K562 (cell line): ENCODE measurements around the gene ATXN7L1. TPM values are rescaled to one million over a fixed set of nuclear protein-coding genes. Genes with fewer than 3 reads are reported as not detected.
A peak's percentile ranks its signal among the peaks of the same experiment; 100 is the strongest.

Experiments used
- ATAC-seq: fragments of 200-7000 bp; cut with Tn5 transposase; 3 replicates; pipeline ENCODE4 v1.9.1; 2020; ENCODE audit warnings: moderate library complexity
- BruUV-seq: library from RNA; stranded (reverse); fragments of 400-500 nt; replicated peaks from 2 replicates; lab custom pipeline; 2021; lab: Mats Ljungman, UMichigan
- CTCF ChIA-PET: fragments of 300-600 bp; formaldehyde crosslinking; extraction: SDS; loops from one replicate; lab custom pipeline; 2021; ENCODE audit warnings: low intra/inter-chr PET ratio; lab: Yijun Ruan, JAX
- POLR2A ChIA-PET: fragments of 300-600, 350-650 bp; sonication (Branson Sonifier 250); formaldehyde crosslinking; extraction: SDS; loops from one replicate; lab custom pipeline; 2021; ENCODE audit warnings: antibody characterized with exemption, inconsistent platforms; lab: Yijun Ruan, JAX
- DNase-seq, 4 experiments: peaks; one replicate each; pipeline versions ENCODE4 v3.0.0 to v3.0.0-alpha.2; 2011 to 2018; ENCODE audit warnings: low spot score in 3 of 4, mixed read lengths in 3 of 4; ENCODE audit errors: extremely low read depth in 1 of 4
- FAIRE-seq: peaks from 2 replicates; lab custom pipeline; 2011; peaks lifted over from hg19 to GRCh38; lab: Jason Lieb, UNC
- H2AFZ ChIP-seq: 2 replicates; pipeline ENCODE4 v1.6.0; 2011; ENCODE audit warnings: low read depth, low read length, control low read depth, inconsistent platforms
- H3K27ac ChIP-seq: fragments of 200-600 bp; 3 replicates; pipeline ENCODE4 v1.8.0; 2011; ENCODE audit warnings: low read depth, mild to moderate bottlenecking, control low read depth, inconsistent platforms, low read length, moderate library complexity, mixed read lengths; ENCODE audit errors: extremely low read depth
- H3K27me3 ChIP-seq, 2 experiments: fragments of 300-600 bp in 1 of 2; 2 replicates in 1 of 2; 3 replicates in 1 of 2; pipeline versions ENCODE4 v1.6.0 to v1.8.0; 2011; ENCODE audit warnings: inconsistent platforms in 2 of 2, low read length in 2 of 2, mild to moderate bottlenecking in 1 of 2, mixed read lengths in 1 of 2, moderate library complexity in 1 of 2; ENCODE audit not compliant: control insufficient read depth in 2 of 2, insufficient read depth in 2 of 2
- H3K36me3 ChIP-seq: fragments of 300-600 bp; 3 replicates; pipeline ENCODE4 v1.8.0; 2011; ENCODE audit warnings: mild to moderate bottlenecking, low read length, inconsistent platforms; ENCODE audit not compliant: control insufficient read depth, insufficient read depth
- H3K4me1 ChIP-seq, 2 experiments: fragments of 200-600 bp in 1 of 2; replicated peaks in 1 of 2; 2 replicates in 1 of 2; 3 replicates in 1 of 2; pipeline versions ENCODE4 v1.5.1 to v1.8.0; 2011; ENCODE audit warnings: inconsistent platforms in 2 of 2, low read length in 2 of 2, mild to moderate bottlenecking in 1 of 2, mixed read lengths in 1 of 2, moderate library complexity in 1 of 2; ENCODE audit not compliant: control insufficient read depth in 2 of 2, insufficient read depth in 2 of 2
- H3K4me2 ChIP-seq: 2 replicates; pipeline ENCODE4 v1.6.1; 2011; ENCODE audit warnings: low read length, control low read depth, inconsistent platforms, mixed read lengths; ENCODE audit not compliant: insufficient read depth
- H3K4me3 ChIP-seq: fragments of 200-600 bp; sonication (generic), shearing (Covaris generic); 2 replicates; pipeline ENCODE4 v1.5.1; 2016; ENCODE audit warnings: control low read depth, inconsistent platforms
- H3K79me2 ChIP-seq: fragments of 200-600 bp; 3 replicates; pipeline ENCODE4 v1.8.0; 2011; ENCODE audit warnings: low read length, inconsistent platforms; ENCODE audit not compliant: control insufficient read depth, insufficient read depth
- H3K9ac ChIP-seq, 2 experiments: 2 replicates each; pipeline versions ENCODE4 v1.6.0 to v1.6.1; 2011; ENCODE audit warnings: low read depth in 2 of 2, low read length in 2 of 2, control low read depth in 1 of 2, inconsistent platforms in 1 of 2, mild to moderate bottlenecking in 1 of 2, mixed read lengths in 1 of 2; ENCODE audit not compliant: insufficient read depth in 1 of 2
- H3K9me1 ChIP-seq: one replicate; pipeline ENCODE4 v1.6.0; 2011; ENCODE audit warnings: inconsistent platforms, mild to moderate bottlenecking, low read length, moderate library complexity; ENCODE audit not compliant: control insufficient read depth, insufficient read depth
- H3K9me3 ChIP-seq: replicated peaks from 2 replicates; pipeline ENCODE4 v1.5.1; 2011; ENCODE audit warnings: low read depth, low read length, inconsistent platforms; ENCODE audit not compliant: control insufficient read depth, insufficient read depth
- H4K20me1 ChIP-seq: replicated peaks from 2 replicates; pipeline ENCODE4 v1.6.1; 2011; ENCODE audit warnings: low read length, inconsistent platforms, mixed read lengths; ENCODE audit not compliant: control insufficient read depth, insufficient read depth
- CBX1 ChIP-seq: sonication (generic); IDR thresholded peaks from 2 replicates; pipeline ENCODE4 v1.6.1; 2016; ENCODE audit warnings: antibody characterized with exemption, low read depth, mild to moderate bottlenecking
- CBX3 ChIP-seq, 2 experiments: IDR thresholded peaks; 1 replicate in 1 of 2; 2 replicates in 1 of 2; pipeline ENCODE4 v1.6.1; 2012; ENCODE audit warnings: inconsistent platforms in 2 of 2, low read length in 2 of 2, borderline replicate concordance in 1 of 2, control low read depth in 1 of 2
- ELF4 ChIP-seq: fragments of 450-650 bp; formaldehyde crosslinking; IDR thresholded peaks from 2 replicates; pipeline ENCODE4 v1.4.0; 2022; ENCODE audit warnings: missing genetic modification characterization
- GABPB1 ChIP-seq: sonication (generic); formaldehyde crosslinking; IDR thresholded peaks from 2 replicates; pipeline ENCODE4 v1.8.0; 2022; ENCODE audit warnings: mild to moderate bottlenecking, missing genetic modification reagents
- NR4A1 ChIP-seq, 2 experiments: fragments of 250-450 bp in 1 of 2; fragments of 450-650 bp in 1 of 2; sonication (Bioruptor Pico) in 1 of 2; IDR thresholded peaks; 2 replicates each; pipeline versions ENCODE4 v1.4.0 to v1.6.1; 2016 to 2020; ENCODE audit warnings: mild to moderate bottlenecking in 2 of 2, missing compliant biosample characterization in 1 of 2, missing genetic modification characterization in 1 of 2, moderate library complexity in 1 of 2
- THRAP3 ChIP-seq: fragments of 450-650 bp; IDR thresholded peaks from 2 replicates; pipeline ENCODE4 v1.6.1; 2016; ENCODE audit warnings: mild to moderate bottlenecking, inconsistent platforms, borderline replicate concordance
- ZFP36 ChIP-seq: fragments of 150-350 bp; IDR thresholded peaks from 2 replicates; pipeline ENCODE4 v1.6.1; 2018; ENCODE audit warnings: low read length, low read depth; ENCODE audit not compliant: partially characterized antibody
- ZNF280A ChIP-seq: fragments of 450-650 bp; IDR thresholded peaks from 2 replicates; pipeline ENCODE4 v1.6.1; 2018; ENCODE audit warnings: mild to moderate bottlenecking, low read depth; ENCODE audit not compliant: partially characterized antibody
- ZNF584 ChIP-seq: fragments of 200-800 bp; sonication (Bioruptor generic); IDR thresholded peaks from 2 replicates; pipeline ENCODE4 v1.6.1; 2016; ENCODE audit warnings: low read depth, mild to moderate bottlenecking, missing genetic modification characterization, missing compliant biosample characterization
- ZNF707 ChIP-seq: fragments of 250-450 bp; sonication (Bioruptor Pico); conservative IDR thresholded peaks from 2 replicates; pipeline ENCODE4 v1.8.0; 2022; ENCODE audit warnings: inconsistent platforms, mild to moderate bottlenecking, moderate library complexity
- ZNF766 ChIP-seq: fragments of 200-800 bp; sonication (Bioruptor generic); conservative IDR thresholded peaks from 2 replicates; pipeline ENCODE4 v1.6.1; 2016; ENCODE audit warnings: missing genetic modification characterization, missing compliant biosample characterization
- WGBS: fragments of 100-300 bp; shearing (Covaris generic); methylation state at CpG from one replicate; pipeline ENCODE4 v1.1.6; 2016; ENCODE audit warnings: low coverage, mixed read lengths; ENCODE audit not compliant: insufficient coverage; ENCODE audit errors: missing lambda C conversion rate; 5-methylcytosine and 5-hydroxymethylcytosine counted together
- in situ Hi-C: fragments of 300-500 bp; cut with MboI; formaldehyde crosslinking; loops from 4 replicates; pipeline ENCODE4 v1.15.0; 2018; ENCODE audit warnings: inconsistent platforms, mixed read lengths
- intact Hi-C: fragments of 100-400 bp; cut with micrococcal nuclease; formaldehyde crosslinking; loops from 2 replicates; pipeline ENCODE4 v1.14.2; 2022
- polyA plus RNA-seq, 8 experiments: library from polyadenylated mRNA; depleted of rRNA in 4 of 8; stranded (reverse) in 5 of 8; unstranded in 3 of 8; fragments of >200 nt; fragmentation: Nextera tagmentation in 2 of 8; fragmentation: Illumina TruSeq in 1 of 8; extraction: Ambion mirVana in 2 of 8; extraction: Trizol in 1 of 8; gene quantifications; 2 replicates each; pipeline versions ENCODE4 v1.2.1 to v1.2.3, GENCODE V29; 2011 to 2014; ENCODE audit warnings: inconsistent platforms in 1 of 8, missing spikeins in 1 of 8
- total RNA-seq, 7 experiments: library from RNA; depleted of rRNA in 6 of 7; stranded (reverse); fragments of >200 nt in 6 of 7; fragmentation: Illumina TruSeq in 2 of 7; extraction: Trizol in 2 of 7; gene quantifications; 2 replicates each; pipeline versions ENCODE4 v1.2.1 to v1.2.3, GENCODE V29; 2011 to 2021; ENCODE audit warnings: low replicate concordance in 1 of 7
- TF ChIP-seq, protein P1 (sequence below): sonication (generic); formaldehyde crosslinking; IDR thresholded peaks from 2 replicates; pipeline ENCODE4 v1.8.0; 2022; ENCODE audit warnings: missing genetic modification reagents, mild to moderate bottlenecking, moderate library complexity, borderline replicate concordance

The ATXN7L1 gene
- total and polyA plus RNA-seq, 9 of the 15 experiments (the other 6 are each of a cell fraction or from before 2014, with no cell fraction given): 6.6 to 13.7 (median 10.7) TPM

DNA sequence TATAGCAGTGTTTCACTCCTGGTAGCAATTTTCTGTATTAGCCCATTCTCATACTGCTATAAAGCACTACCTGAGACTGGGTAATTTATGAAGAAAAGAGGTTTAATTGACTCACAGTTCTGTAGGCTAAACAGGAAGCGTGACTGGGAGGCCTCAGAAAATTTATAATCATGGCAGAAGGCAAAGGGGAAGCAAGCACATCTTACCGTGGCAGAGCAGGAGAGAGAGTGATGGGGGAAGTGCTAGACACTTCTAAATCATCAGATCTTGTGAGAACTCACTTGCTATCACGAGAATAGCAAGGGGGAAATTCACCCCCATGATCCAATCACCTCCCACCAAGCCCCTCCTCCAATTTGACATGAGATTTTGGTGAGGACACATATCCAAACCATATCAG lies 163.5 kb downstream of the ATXN7L1 start:
- no peaks in the 10 kb centered on the region for H3K4me1 ChIP-seq
- no peak overlapping the region for H3K4me2 ChIP-seq
- POLR2A ChIA-PET: interaction anchor here (1.5 kb wide), 1 partner anchor 13 kb away, joined by 3 read pairs; no protein-coding TSS in a partner anchor
- H4K20me1 ChIP-seq: no peaks in the 10 kb centered on the region
- H3K79me2 ChIP-seq: no peaks in the 10 kb centered on the region
- H3K36me3 ChIP-seq: no peaks in the 10 kb centered on the region
- no peak for DNase-seq
- no peak overlapping the region for H3K9ac ChIP-seq
- H3K4me3 ChIP-seq: no peak overlapping the region
- no peak overlapping the region for H3K27ac ChIP-seq
- no peaks in the 10 kb centered on the region for H3K9me1 ChIP-seq
- CTCF ChIA-PET: no interaction called here
- intact Hi-C loops: no loop called here
- no peak for FAIRE-seq
- 0 out of 2 replicates have a peak, but pooled peaks have one; percentile 55 for TF ChIP-seq ZNF766 (CRISPR knock-in tag)
- TF ChIP-seq ZNF584: no peak
- TF ChIP-seq, all 486 proteins: peak for 1
- H3K27me3 ChIP-seq: no peaks in the 10 kb centered on the region
- in situ Hi-C loops: no loop called here
- no peak overlapping the region for H2AFZ ChIP-seq
- 2% methylated on average over 3 of the region's 3 CpGs for WGBS
- ATAC-seq: no peak
- peaks cover 13% of the 10 kb centered on the region; the same call in 1 of the 2 replicates for H3K9me3 ChIP-seq
- no TSS peak for BruUV-seq

- in situ Hi-C loops: no loop called here
- Histone ChIP-seq H2AFZ (no peak overlapping the region), H3K9me1 (no peaks in the 10 kb centered on the region), H3K4me3 (no peak overlapping the region), H3K27me3 (no peaks in the 10 kb centered on the region), H3K4me2 (no peak overlapping the region), H3K4me1 (no peaks in the 10 kb centered on the region), H3K27ac (no peak overlapping the region), H3K36me3 (no peaks in the 10 kb centered on the region), H4K20me1 (no peaks in the 10 kb centered on the region), H3K9ac (no peak overlapping the region), H3K9me3 (peaks cover 13% of the 10 kb centered on the region; the same call in 1 of the 2 replicates), H3K79me2 (no peaks in the 10 kb centered on the region)
- CTCF ChIA-PET: no interaction called here
- WGBS: 19% methylated on average over 5 of the region's 5 CpGs
- no TSS peak for BruUV-seq
- ATAC-seq (no peak), FAIRE-seq (no peak), DNase-seq (no peak)
- intact Hi-C loops: no loop called here
- POLR2A ChIA-PET: interaction anchor here (0.6 kb wide), 1 partner anchor 270 kb away, joined by 3 read pairs; no protein-coding TSS in a partner anchor
- TF ChIP-seq ZFP36 (peak; percentile 90), CBX1 (peak; percentile 89), ZNF707 (CRISPR knock-in tag) (no peak), ZNF280A (peak; percentile 69), CBX3 (IDR thresholded peaks at IDR 0.05; ENCODE audit: borderline replicate concordance in 1 of 2, low read length in 2 of 2) (peak; percentile 10 to 28; a peak in 2 of 3 replicates), ELF4 (no peak), GABPB1 (CRISPR knock-in tag) (no peak), THRAP3 (no peak), NR4A1 (CRISPR knock-in tag; IDR thresholded peaks at IDR 0.05) (no peak), NR4A1 (tag; IDR thresholded peaks at IDR 0.05) (no peak)
- TF ChIP-seq, protein P1, sequence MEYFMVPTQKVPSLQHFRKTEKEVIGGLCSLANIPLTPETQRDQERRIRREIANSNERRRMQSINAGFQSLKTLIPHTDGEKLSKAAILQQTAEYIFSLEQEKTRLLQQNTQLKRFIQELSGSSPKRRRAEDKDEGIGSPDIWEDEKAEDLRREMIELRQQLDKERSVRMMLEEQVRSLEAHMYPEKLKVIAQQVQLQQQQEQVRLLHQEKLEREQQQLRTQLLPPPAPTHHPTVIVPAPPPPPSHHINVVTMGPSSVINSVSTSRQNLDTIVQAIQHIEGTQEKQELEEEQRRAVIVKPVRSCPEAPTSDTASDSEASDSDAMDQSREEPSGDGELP (CRISPR knock-in tag): no peak
Observed at GRCh38 chr7:105711726-105712402, 164.5 kb downstream of the ATXN7L1 start.
